Vagina (tissue), 2 donors: Measurements from ENCODE around the gene MAP3K10.
"Not testable (repeated sequence)": the region's sequence is repeated elsewhere in the genome, so short reads cannot be mapped to it uniquely, and the experiment has no call there.

Source experiments
- POLR2A ChIP-seq, 2 donors: fragments of 450-650 bp; IDR thresholded peaks; one replicate each; pipeline ENCODE4 v1.6.1; 2017; ENCODE audit warnings: antibody characterized with exemption in 2 of 2, mild to moderate bottlenecking in 2 of 2, moderate library complexity in 2 of 2
- POLR2AphosphoS5 ChIP-seq, 2 donors: sonication (generic); formaldehyde crosslinking; IDR thresholded peaks; one replicate each; pipeline ENCODE4 v1.9.0; 2017; ENCODE audit warnings: antibody characterized with exemption in 2 of 2, mild to moderate bottlenecking in 2 of 2, low read depth in 1 of 2; ENCODE audit not compliant: insufficient read depth in 1 of 2
- TF ChIP-seq, protein P1 (sequence below), 3 experiments: fragments of 450-650 bp in 2 of 3; fragments of 200-600 bp in 1 of 3; sonication (generic) in 1 of 3; IDR thresholded peaks; one replicate each; pipeline ENCODE4 v1.5.1; 2017 to 2019; ENCODE audit warnings: antibody characterized with exemption in 3 of 3, mild to moderate bottlenecking in 2 of 3, moderate library complexity in 2 of 3

DNA sequence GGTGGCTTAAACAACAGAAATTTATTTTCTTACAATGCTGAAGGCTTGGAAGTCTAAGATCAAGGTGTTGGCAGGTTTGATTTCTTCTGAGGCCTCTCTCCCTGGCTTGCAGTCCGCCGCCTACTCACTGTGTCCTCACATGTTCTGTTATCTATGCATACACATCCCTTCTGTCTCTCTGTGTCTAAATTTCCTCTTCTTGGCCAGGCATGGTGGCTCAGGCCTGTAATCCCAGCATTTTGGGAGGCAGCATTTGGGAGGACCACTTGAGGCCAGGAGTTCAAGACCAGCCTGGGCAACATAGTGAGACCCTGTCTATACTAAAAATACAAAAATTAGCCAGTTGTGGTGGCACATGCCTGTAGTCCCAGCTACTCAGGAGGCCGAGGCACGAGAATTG is 19.9 kb upstream of the MAP3K10 start:
- TF ChIP-seq, protein P1, sequence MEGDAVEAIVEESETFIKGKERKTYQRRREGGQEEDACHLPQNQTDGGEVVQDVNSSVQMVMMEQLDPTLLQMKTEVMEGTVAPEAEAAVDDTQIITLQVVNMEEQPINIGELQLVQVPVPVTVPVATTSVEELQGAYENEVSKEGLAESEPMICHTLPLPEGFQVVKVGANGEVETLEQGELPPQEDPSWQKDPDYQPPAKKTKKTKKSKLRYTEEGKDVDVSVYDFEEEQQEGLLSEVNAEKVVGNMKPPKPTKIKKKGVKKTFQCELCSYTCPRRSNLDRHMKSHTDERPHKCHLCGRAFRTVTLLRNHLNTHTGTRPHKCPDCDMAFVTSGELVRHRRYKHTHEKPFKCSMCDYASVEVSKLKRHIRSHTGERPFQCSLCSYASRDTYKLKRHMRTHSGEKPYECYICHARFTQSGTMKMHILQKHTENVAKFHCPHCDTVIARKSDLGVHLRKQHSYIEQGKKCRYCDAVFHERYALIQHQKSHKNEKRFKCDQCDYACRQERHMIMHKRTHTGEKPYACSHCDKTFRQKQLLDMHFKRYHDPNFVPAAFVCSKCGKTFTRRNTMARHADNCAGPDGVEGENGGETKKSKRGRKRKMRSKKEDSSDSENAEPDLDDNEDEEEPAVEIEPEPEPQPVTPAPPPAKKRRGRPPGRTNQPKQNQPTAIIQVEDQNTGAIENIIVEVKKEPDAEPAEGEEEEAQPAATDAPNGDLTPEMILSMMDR (IDR thresholded peaks at IDR 0.05) = not testable (repeated sequence)
- not testable (repeated sequence) for TF ChIP-seq POLR2AphosphoS5 (IDR thresholded peaks at IDR 0.05; ENCODE audit: insufficient read depth in 1 of 2, low read depth in 1 of 2); POLR2A (IDR thresholded peaks at IDR 0.05)
